IPS DF 6.9 (cell line): ENCODE measurements around the gene SCAF4.
"Not testable (repeated sequence)": the region's sequence is repeated elsewhere in the genome, so short reads cannot be mapped to it uniquely, and the experiment has no call there.

Source experiments
- DNase-seq: peaks from one replicate; pipeline ENCODE4 v3.0.0-alpha.2; 2013; ENCODE audit warnings: low read depth, low spot score
- H3K27ac ChIP-seq: one replicate; pipeline ENCODE4 v1.5.1; 2013; ENCODE audit warnings: low read length, control low read depth
- H3K27me3 ChIP-seq: 2 replicates; pipeline ENCODE4 v1.6.1; 2013; ENCODE audit warnings: mild to moderate bottlenecking, low read length; ENCODE audit not compliant: control insufficient read depth, insufficient read depth
- H3K36me3 ChIP-seq: 2 replicates; pipeline ENCODE4 v1.6.1; 2013; ENCODE audit warnings: low read length; ENCODE audit not compliant: control insufficient read depth, insufficient read depth
- H3K4me1 ChIP-seq: 2 replicates; pipeline ENCODE4 v1.6.1; 2013; ENCODE audit warnings: low read length; ENCODE audit not compliant: control insufficient read depth, insufficient read depth
- H3K4me3 ChIP-seq: 2 replicates; pipeline ENCODE4 v1.5.1; 2013; ENCODE audit warnings: mild to moderate bottlenecking, low read length
- H3K9me3 ChIP-seq: 2 replicates; pipeline ENCODE4 v1.6.1; 2013; ENCODE audit warnings: low read length, inconsistent platforms; ENCODE audit not compliant: control insufficient read depth, insufficient read depth
- WGBS: extraction: QIAGEN DNeasy Blood & Tissue Kit; methylation state at CpG from one replicate; pipeline ENCODE4 v1.1.7; 2013; ENCODE audit warnings: mixed read lengths, missing lambda C conversion rate; ENCODE audit not compliant: insufficient read length, insufficient coverage; 5-methylcytosine and 5-hydroxymethylcytosine counted together

The SCAF4 gene

GRCh38 chr21:31654340-31654739, 77.6 kb downstream of the SCAF4 start:
- Histone ChIP-seq H3K4me1 (no peaks in the 10 kb centered on the region), H3K27me3 (no peaks in the 10 kb centered on the region), H3K9me3 (no peaks in the 10 kb centered on the region), H3K4me3 (no peak overlapping the region), H3K27ac (no peak overlapping the region), H3K36me3 (no peaks in the 10 kb centered on the region)
- WGBS: no CpG with 5 or more reads among the region's 20 CpGs
- no peak for DNase-seq

GRCh38 chr21:31651491-31651890, 80.4 kb downstream of the SCAF4 start:
- not testable (repeated sequence) for H3K27me3 ChIP-seq
- no CpG with 5 or more reads among the region's 4 CpGs for WGBS

GRCh38 chr21:31650930-31651329, 81.0 kb downstream of the SCAF4 start:
- DNase-seq: no peak
- H3K4me3 ChIP-seq: no peak overlapping the region
- H3K27me3 ChIP-seq: no peaks in the 10 kb centered on the region
- no CpG with 5 or more reads among the region's 3 CpGs for whole genome bisulfite sequencing
- H3K36me3 ChIP-seq: no peaks in the 10 kb centered on the region
- no peaks in the 10 kb centered on the region for H3K9me3 ChIP-seq
- H3K4me1 ChIP-seq: no peaks in the 10 kb centered on the region
- H3K27ac ChIP-seq: no peak overlapping the region

More at GRCh38 chr21:31651491-31651890, 80.4 kb downstream of the SCAF4 start:
- H3K27ac ChIP-seq, H3K36me3 ChIP-seq, H3K9me3 ChIP-seq, H3K4me3 ChIP-seq, H3K4me1 ChIP-seq, DNase-seq: not testable (repeated sequence)

GRCh38 chr21:31647650-31648049, 84.3 kb downstream of the SCAF4 start:
- no peaks in the 10 kb centered on the region for H3K4me1 ChIP-seq
- no CpG with 5 or more reads among the region's 3 CpGs for WGBS
- no peaks in the 10 kb centered on the region for H3K9me3 ChIP-seq
- H3K4me3 ChIP-seq: no peak overlapping the region
- no peaks in the 10 kb centered on the region for H3K36me3 ChIP-seq
- no peaks in the 10 kb centered on the region for H3K27me3 ChIP-seq
- no peak overlapping the region for H3K27ac ChIP-seq
- DNase-seq: no peak

GRCh38 chr21:31644643-31645042, 87.3 kb downstream of the SCAF4 start:
- no peaks in the 10 kb centered on the region for H3K4me1 ChIP-seq
- no peaks in the 10 kb centered on the region for H3K36me3 ChIP-seq
- H3K27ac ChIP-seq: no peak overlapping the region
- DNase-seq: no peak
- H3K27me3 ChIP-seq: no peaks in the 10 kb centered on the region
- WGBS: no CpG with 5 or more reads among the region's 4 CpGs
- H3K9me3 ChIP-seq: no peaks in the 10 kb centered on the region
- no peak overlapping the region for H3K4me3 ChIP-seq

- no peaks in the 10 kb centered on the region for H3K27me3 ChIP-seq
- no peaks in the 10 kb centered on the region for H3K36me3 ChIP-seq
- no CpG with 5 or more reads among the region's 12 CpGs for WGBS
- H3K9me3 ChIP-seq: no peaks in the 10 kb centered on the region
- no peak overlapping the region for H3K27ac ChIP-seq
- H3K4me1 ChIP-seq: no peaks in the 10 kb centered on the region
- DNase-seq: no peak
- H3K4me3 ChIP-seq: no peak overlapping the region
Measured at GRCh38 chr21:31641416-31641922, 90.4 kb downstream of the SCAF4 start.

- no peak overlapping the region for H3K4me3 ChIP-seq
- DNase-seq: no peak
- no peaks in the 10 kb centered on the region for H3K36me3 ChIP-seq
- no peaks in the 10 kb centered on the region for H3K4me1 ChIP-seq
- no peaks in the 10 kb centered on the region for H3K27me3 ChIP-seq
- WGBS: no CpG with 5 or more reads among the region's 2 CpGs
- H3K27ac ChIP-seq: no peak overlapping the region
- no peaks in the 10 kb centered on the region for H3K9me3 ChIP-seq
Measured at GRCh38 chr21:31636874-31637273, 95.0 kb downstream of the SCAF4 start.

- no peak overlapping the region for H3K4me3 ChIP-seq
- no peaks in the 10 kb centered on the region for H3K36me3 ChIP-seq
- no peaks in the 10 kb centered on the region for H3K9me3 ChIP-seq
- H3K27me3 ChIP-seq: no peaks in the 10 kb centered on the region
- no peaks in the 10 kb centered on the region for H3K4me1 ChIP-seq
- no CpG with 5 or more reads among the region's 3 CpGs for WGBS
- no peak for DNase-seq
- no peak overlapping the region for H3K27ac ChIP-seq
Measured at GRCh38 chr21:31634993-31635392, 96.9 kb downstream of the SCAF4 start.

GRCh38 chr21:31631881-31632280, 100.0 kb downstream of the SCAF4 start:
- not testable (repeated sequence) for H3K27ac ChIP-seq, H3K9me3 ChIP-seq, H3K27me3 ChIP-seq, H3K4me3 ChIP-seq, H3K4me1 ChIP-seq, DNase-seq, H3K36me3 ChIP-seq
- WGBS: no CpG with 5 or more reads among the region's 6 CpGs

GRCh38 chr21:31629972-31630711, 101.8 kb downstream of the SCAF4 start:
- H3K4me1 ChIP-seq: no peaks in the 10 kb centered on the region
- no peak for DNase-seq
- no peaks in the 10 kb centered on the region for H3K36me3 ChIP-seq
- H3K4me3 ChIP-seq: no peak overlapping the region
- H3K27ac ChIP-seq: no peak overlapping the region
- no peaks in the 10 kb centered on the region for H3K9me3 ChIP-seq
- H3K27me3 ChIP-seq: no peaks in the 10 kb centered on the region
- WGBS: no CpG with 5 or more reads among the region's 8 CpGs

- no peaks in the 10 kb centered on the region for H3K4me1 ChIP-seq
- no peak overlapping the region for H3K4me3 ChIP-seq
- H3K27me3 ChIP-seq: no peaks in the 10 kb centered on the region
- H3K36me3 ChIP-seq: no peaks in the 10 kb centered on the region
- WGBS: no CpG with 5 or more reads among the region's 11 CpGs
- H3K27ac ChIP-seq: no peak overlapping the region
- H3K9me3 ChIP-seq: no peaks in the 10 kb centered on the region
- DNase-seq: no peak
Measured at GRCh38 chr21:31624961-31625491, 106.9 kb downstream of the SCAF4 start.
